GM19240 (cell line): ENCODE results near the gene PDE4C.
"Not testable (repeated sequence)": the region's sequence is repeated elsewhere in the genome, so short reads cannot be mapped to it uniquely, and the experiment has no call there.

Experiments
- DNase-seq: peaks from one replicate; pipeline ENCODE4 v3.0.0; 2011; ENCODE audit warnings: low spot score; ENCODE audit not compliant: insufficient read length

PDE4C gene

GRCh38 chr19:18223860-18224524 lies 2.2 kb downstream of the PDE4C start:
- no peak for DNase-seq

GRCh38 chr19:18221815-18222725 lies 4.2 kb downstream of the PDE4C start:
- no peak for DNase-seq

- no peak for DNase-seq
Observed at GRCh38 chr19:18220632-18221275, 5.5 kb downstream of the PDE4C start.

- no peak for DNase-seq
Observed at GRCh38 chr19:18219911-18220631, 6.2 kb downstream of the PDE4C start.

GRCh38 chr19:18218600-18218999 lies 7.6 kb downstream of the PDE4C start:
- no peak for DNase-seq

- no peak for DNase-seq
Observed at GRCh38 chr19:18218159-18218558, 8.1 kb downstream of the PDE4C start.

- no peak for DNase-seq
Observed at GRCh38 chr19:18216789-18217188, 9.4 kb downstream of the PDE4C start.

GRCh38 chr19:18214779-18215433 lies 11.3 kb downstream of the PDE4C start:
- no peak for DNase-seq

GRCh38 chr19:18211683-18212082 lies 14.6 kb downstream of the PDE4C start:
- no peak for DNase-seq

- DNase-seq: not testable (repeated sequence)
Observed at GRCh38 chr19:18209912-18210311, 16.3 kb downstream of the PDE4C start.

GRCh38 chr19:18208098-18208951 lies 17.9 kb downstream of the PDE4C start:
- DNase-seq: no peak

GRCh38 chr19:18206018-18206417 lies 20.2 kb downstream of the PDE4C start:
- no peak for DNase-seq

GRCh38 chr19:18205200-18205892 lies 20.9 kb downstream of the PDE4C start:
- DNase-seq: no peak

GRCh38 chr19:18204394-18205199 lies 21.6 kb downstream of the PDE4C start:
- DNase-seq: no peak

GRCh38 chr19:18203863-18204393 lies 22.3 kb downstream of the PDE4C start, which contains the start of gene RAB3A:
RAB3A (minus strand) TSS chr19:18204042; CDS start chr19:18202740, 1,302 bp downstream.
- DNase-seq: peak; percentile 99

GRCh38 chr19:18203408-18203862 lies 22.8 kb downstream of the PDE4C start:
- DNase-seq: no peak

- no peak for DNase-seq
Observed at GRCh38 chr19:18202778-18203407, 23.3 kb downstream of the PDE4C start.

GRCh38 chr19:18202397-18202777 lies 23.9 kb downstream of the PDE4C start:
- DNase-seq: no peak
